GM11168 (cell line): ENCODE data around the gene TPO.

Experiments used
- in situ Hi-C: fragments of 300-500 bp; cut with MboI; formaldehyde crosslinking; loops from one replicate; pipeline ENCODE4 v1.12.0; 2022; ENCODE audit warnings: low sequenced_read_pairs; ENCODE audit not compliant: unreplicated experiment

Gene TPO

GRCh38 chr2:1546901-1547300, 133.6 kb downstream of the TPO start:
- in situ Hi-C loops, result loop anchor here (10.0 kb wide), 1 partner anchor 832 kb away; no protein-coding TSS in a partner anchor

- in situ Hi-C loops, result loop anchor here (10.0 kb wide), 1 partner anchor 834 kb away; no protein-coding TSS in a partner anchor
Measured at GRCh38 chr2:1548910-1549673, 135.8 kb downstream of the TPO start.

GRCh38 chr2:1550076-1550475, 136.8 kb downstream of the TPO start:
- in situ Hi-C loops, result loop anchor here (25.0 kb wide), 1 partner anchor 688 kb away; no protein-coding TSS in a partner anchor

- in situ Hi-C loops, result loop anchor here (25.0 kb wide), 1 partner anchor 688 kb away; no protein-coding TSS in a partner anchor
Measured at GRCh38 chr2:1550658-1551316, 137.5 kb downstream of the TPO start.

GRCh38 chr2:1551905-1552304, 138.6 kb downstream of the TPO start:
- in situ Hi-C loops, result loop anchor here (25.0 kb wide), 1 partner anchor 690 kb away; no protein-coding TSS in a partner anchor

GRCh38 chr2:1552611-1553010, 139.3 kb downstream of the TPO start:
- in situ Hi-C loops, result loop anchor here (25.0 kb wide), 1 partner anchor 690 kb away; no protein-coding TSS in a partner anchor

GRCh38 chr2:1553671-1554295, 140.5 kb downstream of the TPO start:
- in situ Hi-C loops, result loop anchor here (25.0 kb wide), 1 partner anchor 691 kb away; no protein-coding TSS in a partner anchor

- in situ Hi-C loops, result loop anchor here (25.0 kb wide), 1 partner anchor 694 kb away; no protein-coding TSS in a partner anchor
Measured at GRCh38 chr2:1556286-1556685, 143.0 kb downstream of the TPO start.

- in situ Hi-C loops, result loop anchor here (25.0 kb wide), 1 partner anchor 695 kb away; no protein-coding TSS in a partner anchor
Measured at GRCh38 chr2:1556776-1557466, 143.7 kb downstream of the TPO start.

- in situ Hi-C loops, result loop anchor here (25.0 kb wide), 1 partner anchor 695 kb away; no protein-coding TSS in a partner anchor
Measured at GRCh38 chr2:1557467-1557820, 144.2 kb downstream of the TPO start.

GRCh38 chr2:1559589-1560175, 146.4 kb downstream of the TPO start:
- in situ Hi-C loops, result loop anchor here (25.0 kb wide), 1 partner anchor 697 kb away; no protein-coding TSS in a partner anchor

- in situ Hi-C loops, result loop anchor here (25.0 kb wide), 1 partner anchor 699 kb away; no protein-coding TSS in a partner anchor
Measured at GRCh38 chr2:1561259-1561658, 148.0 kb downstream of the TPO start.

- in situ Hi-C loops, result loop anchor here (25.0 kb wide), 1 partner anchor 700 kb away; no protein-coding TSS in a partner anchor
Measured at GRCh38 chr2:1561811-1562421, 148.7 kb downstream of the TPO start.

GRCh38 chr2:1563084-1563857, 150.0 kb downstream of the TPO start:
- in situ Hi-C loops, result loop anchor here (25.0 kb wide), 1 partner anchor 701 kb away; no protein-coding TSS in a partner anchor

GRCh38 chr2:1563943-1564891, 151.0 kb downstream of the TPO start:
- in situ Hi-C loops, result loop anchor here (25.0 kb wide), 1 partner anchor 702 kb away; no protein-coding TSS in a partner anchor

GRCh38 chr2:1567556-1568344, 154.5 kb downstream of the TPO start:
- in situ Hi-C loops, result loop anchor here (25.0 kb wide), 1 partner anchor 705 kb away; no protein-coding TSS in a partner anchor
